Measurements from ENCODE around the gene ACTN4. TPM values are rescaled to one million over a fixed set of nuclear protein-coding genes. Genes with fewer than 3 reads are reported as not detected.

Gene ACTN4
- total RNA-seq, 4 donors from 2014 or later: 475 to 520 (median 507) TPM

GRCh38 chr19:38678891-38679494, 31.5 kb downstream of the ACTN4 start:
- peaks cover 88% of the 10 kb centered on the region for H3K4me1 ChIP-seq
- no peak for DNase-seq (ENCODE audit: low spot score in 2 of 2)
- TF ChIP-seq POLR2A (IDR thresholded peaks at IDR 0.05) (no peak), CTCF (IDR thresholded peaks at IDR 0.05) (no peak)
- no peaks in the 10 kb centered on the region for H3K9me3 ChIP-seq
- H3K27ac ChIP-seq: peak overlapping the region; percentile 36
- H3K4me3 ChIP-seq: no peak overlapping the region
- WGBS: 73% methylated on average over 7 of the region's 7 CpGs
- H3K27me3 ChIP-seq: no peaks in the 10 kb centered on the region
- H3K36me3 ChIP-seq: no peaks in the 10 kb centered on the region

GRCh38 chr19:38679839-38680238, 32.4 kb downstream of the ACTN4 start:
- Histone ChIP-seq H3K27ac (peak overlapping the region; percentile 90), H3K36me3 (no peaks in the 10 kb centered on the region), H3K27me3 (no peaks in the 10 kb centered on the region), H3K9me3 (no peaks in the 10 kb centered on the region), H3K4me1 (peaks cover 88% of the 10 kb centered on the region), H3K4me3 (no peak overlapping the region)
- WGBS: 67% methylated on average over 4 of the region's 4 CpGs
- no peak for DNase-seq (ENCODE audit: low spot score in 2 of 2)
- TF ChIP-seq POLR2AphosphoS5 (IDR thresholded peaks at IDR 0.05): no peak
- TF ChIP-seq EP300 (IDR thresholded peaks at IDR 0.05): no peak
- no peak for TF ChIP-seq CTCF (IDR thresholded peaks at IDR 0.05)
- no peak for TF ChIP-seq POLR2A (IDR thresholded peaks at IDR 0.05)

GRCh38 chr19:38682195-38682867, 34.9 kb downstream of the ACTN4 start:
- Histone ChIP-seq H3K27ac (peak overlapping the region; percentile 90), H3K4me1 (peaks cover 89% of the 10 kb centered on the region), H3K36me3 (no peaks in the 10 kb centered on the region), H3K27me3 (no peaks in the 10 kb centered on the region), H3K4me3 (no peak overlapping the region), H3K9me3 (no peaks in the 10 kb centered on the region)
- DNase-seq (ENCODE audit: low spot score in 2 of 2): no peak
- 96% methylated on average over 11 of the region's 11 CpGs for WGBS
- TF ChIP-seq CTCF (IDR thresholded peaks at IDR 0.05): no peak

- Histone ChIP-seq H3K36me3 (no peaks in the 10 kb centered on the region), H3K9me3 (no peaks in the 10 kb centered on the region), H3K27me3 (no peaks in the 10 kb centered on the region), H3K4me1 (peaks cover 93% of the 10 kb centered on the region), H3K27ac (peak overlapping the region; percentile 90), H3K4me3 (no peak overlapping the region)
- TF ChIP-seq POLR2A (IDR thresholded peaks at IDR 0.05) (no peak), CTCF (IDR thresholded peaks at IDR 0.05) (no peak), EP300 (IDR thresholded peaks at IDR 0.05) (no peak), POLR2AphosphoS5 (IDR thresholded peaks at IDR 0.05) (no peak)
- WGBS: 82% methylated on average over 7 of the region's 7 CpGs
- DNase-seq (ENCODE audit: low spot score in 2 of 2): no peak
Measured at GRCh38 chr19:38682872-38683392, 35.5 kb downstream of the ACTN4 start.

GRCh38 chr19:38683393-38684077, 36.1 kb downstream of the ACTN4 start:
- H3K4me3 ChIP-seq: no peak overlapping the region
- H3K27me3 ChIP-seq: no peaks in the 10 kb centered on the region
- H3K27ac ChIP-seq: peak overlapping the region; percentile 90
- WGBS: 33% methylated on average over 9 of the region's 10 CpGs
- no peaks in the 10 kb centered on the region for H3K36me3 ChIP-seq
- no peak for TF ChIP-seq EP300 (IDR thresholded peaks at IDR 0.05)
- TF ChIP-seq POLR2AphosphoS5 (IDR thresholded peaks at IDR 0.05): peak in 1 of 3 donors; percentile 34
- TF ChIP-seq POLR2A (IDR thresholded peaks at IDR 0.05): no peak
- no peak for TF ChIP-seq CTCF (IDR thresholded peaks at IDR 0.05)
- H3K9me3 ChIP-seq: no peaks in the 10 kb centered on the region
- DNase-seq (ENCODE audit: low spot score in 2 of 2): peak in 1 of 2 donors; percentile 90
- peaks cover 93% of the 10 kb centered on the region for H3K4me1 ChIP-seq
